ENCODE results near the gene ZNF830.
"Not testable (repeated sequence)": the region's sequence is repeated elsewhere in the genome, so short reads cannot be mapped to it uniquely, and the experiment has no call there.

- not testable (repeated sequence) for TF ChIP-seq CTCF (IDR thresholded peaks at IDR 0.05; ENCODE audit: low read length); EZH2 (IDR thresholded peaks at IDR 0.05; ENCODE audit: borderline replicate concordance, low read length)
Measured at GRCh38 chr17:35000965-35001364, 39.6 kb downstream of the ZNF830 start.

Measured in OCI-LY1 (cell line).